ENCODE data around the gene OR52B2.

Gene OR52B2

DNA sequence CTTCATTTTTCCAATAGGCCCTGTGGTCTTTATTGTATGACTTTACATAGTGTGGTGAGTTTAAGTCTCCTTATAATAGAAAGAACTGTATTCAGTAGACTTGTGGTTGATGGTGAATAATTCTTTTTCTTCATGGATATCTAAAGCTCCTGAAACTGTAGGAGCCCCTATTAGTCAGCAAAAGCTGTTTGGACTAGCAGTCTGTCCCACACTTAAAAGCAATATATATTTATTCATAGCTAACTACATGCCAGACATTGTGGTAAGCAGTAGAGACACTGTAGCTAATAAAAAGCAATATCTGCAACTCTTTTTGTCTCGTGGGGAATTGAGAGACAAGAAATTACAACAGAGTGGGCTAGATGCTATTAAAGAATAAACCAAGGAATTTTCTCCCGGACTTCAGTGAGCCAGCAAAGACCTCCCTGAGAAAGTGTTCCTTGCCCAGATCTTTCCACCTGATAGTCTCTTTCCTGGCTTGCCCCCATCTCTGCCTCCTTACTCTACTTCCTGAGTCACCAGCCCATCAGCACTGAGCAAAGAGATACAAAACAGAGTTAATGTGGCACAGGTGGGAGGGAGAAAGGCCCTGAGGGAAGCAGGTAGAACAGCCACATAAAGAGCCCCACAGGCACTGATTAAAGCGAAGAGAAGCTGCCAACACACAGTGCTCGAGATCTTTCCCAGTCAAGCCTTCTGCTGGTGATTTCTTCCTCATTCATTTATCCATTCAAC, 27.5 kb upstream of the OR52B2 start:
- Histone ChIP-seq H3F3A (ENCODE audit: control insufficient read depth, insufficient read depth) (no peaks in the 10 kb centered on the region), H3K4me3 (ENCODE audit: low read length) (no peak overlapping the region), H3K27ac (ENCODE audit: low read depth, low read length) (no peak overlapping the region), H4K20me1 (ENCODE audit: control insufficient read depth, insufficient read depth, low read depth, low read length) (no peaks in the 10 kb centered on the region), H3K9me3 (ENCODE audit: control insufficient read depth, insufficient read depth, low read length) (no peaks in the 10 kb centered on the region), H3K4me2 (ENCODE audit: low read length) (no peak overlapping the region), H3K4me1 (ENCODE audit: control insufficient read depth, low read length) (no peaks in the 10 kb centered on the region), H3K27me3 (ENCODE audit: control insufficient read depth, low read length) (peaks cover 16% of the 10 kb centered on the region), H3K36me3 (ENCODE audit: control insufficient read depth, low read length) (no peaks in the 10 kb centered on the region), H3K9me2 (replicated peaks; ENCODE audit: control insufficient read depth, low read length) (no peaks in the 10 kb centered on the region), H3K79me2 (ENCODE audit: control insufficient read depth, low read length) (no peaks in the 10 kb centered on the region)
- TF ChIP-seq EZH2phosphoT487 (IDR thresholded peaks at IDR 0.05; ENCODE audit: borderline replicate concordance, low read length) = no peak
- TF ChIP-seq, protein P1, sequence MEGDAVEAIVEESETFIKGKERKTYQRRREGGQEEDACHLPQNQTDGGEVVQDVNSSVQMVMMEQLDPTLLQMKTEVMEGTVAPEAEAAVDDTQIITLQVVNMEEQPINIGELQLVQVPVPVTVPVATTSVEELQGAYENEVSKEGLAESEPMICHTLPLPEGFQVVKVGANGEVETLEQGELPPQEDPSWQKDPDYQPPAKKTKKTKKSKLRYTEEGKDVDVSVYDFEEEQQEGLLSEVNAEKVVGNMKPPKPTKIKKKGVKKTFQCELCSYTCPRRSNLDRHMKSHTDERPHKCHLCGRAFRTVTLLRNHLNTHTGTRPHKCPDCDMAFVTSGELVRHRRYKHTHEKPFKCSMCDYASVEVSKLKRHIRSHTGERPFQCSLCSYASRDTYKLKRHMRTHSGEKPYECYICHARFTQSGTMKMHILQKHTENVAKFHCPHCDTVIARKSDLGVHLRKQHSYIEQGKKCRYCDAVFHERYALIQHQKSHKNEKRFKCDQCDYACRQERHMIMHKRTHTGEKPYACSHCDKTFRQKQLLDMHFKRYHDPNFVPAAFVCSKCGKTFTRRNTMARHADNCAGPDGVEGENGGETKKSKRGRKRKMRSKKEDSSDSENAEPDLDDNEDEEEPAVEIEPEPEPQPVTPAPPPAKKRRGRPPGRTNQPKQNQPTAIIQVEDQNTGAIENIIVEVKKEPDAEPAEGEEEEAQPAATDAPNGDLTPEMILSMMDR (IDR thresholded peaks at IDR 0.05; ENCODE audit: low read depth, low read length, poor library complexity, severe bottlenecking) = no peak

DNA sequence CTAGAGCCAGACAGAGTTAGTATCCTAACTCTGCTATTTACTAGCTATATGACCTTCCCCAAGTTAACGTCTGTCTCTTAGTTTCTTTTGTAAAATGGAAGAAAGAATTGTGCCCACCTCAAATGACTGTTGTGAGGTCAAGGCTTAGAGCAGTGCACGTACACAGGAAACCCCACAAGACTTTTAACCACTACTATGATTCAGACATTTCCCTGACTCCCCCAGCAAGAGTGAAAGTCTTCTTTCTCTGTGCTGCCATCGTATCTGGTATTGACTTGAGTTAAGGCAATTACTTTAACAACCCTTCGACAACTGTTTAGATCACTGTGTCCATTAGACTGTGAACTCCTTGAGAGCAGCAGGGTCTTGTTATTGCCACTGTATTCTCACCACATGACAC, 26.3 kb upstream of the OR52B2 start:
- no peak overlapping the region for H3K27ac ChIP-seq (ENCODE audit: low read depth, low read length)
- H3K79me2 ChIP-seq (ENCODE audit: control insufficient read depth, low read length) = no peaks in the 10 kb centered on the region
- no peaks in the 10 kb centered on the region for H3K9me2 ChIP-seq (replicated peaks; ENCODE audit: control insufficient read depth, low read length)
- H3F3A ChIP-seq (ENCODE audit: control insufficient read depth, insufficient read depth) = no peaks in the 10 kb centered on the region
- H3K27me3 ChIP-seq (ENCODE audit: control insufficient read depth, low read length) = peaks cover 16% of the 10 kb centered on the region
- no peaks in the 10 kb centered on the region for H4K20me1 ChIP-seq (ENCODE audit: control insufficient read depth, insufficient read depth, low read depth, low read length)
- H3K9me3 ChIP-seq (ENCODE audit: control insufficient read depth, insufficient read depth, low read length) = no peaks in the 10 kb centered on the region
- no peak overlapping the region for H3K4me3 ChIP-seq (ENCODE audit: low read length)
- no peak overlapping the region for H3K4me2 ChIP-seq (ENCODE audit: low read length)
- no peaks in the 10 kb centered on the region for H3K4me1 ChIP-seq (ENCODE audit: control insufficient read depth, low read length)
- TF ChIP-seq, protein P1 (IDR thresholded peaks at IDR 0.05; ENCODE audit: low read depth, low read length, poor library complexity, severe bottlenecking) = no peak
- no peak for TF ChIP-seq EZH2phosphoT487 (IDR thresholded peaks at IDR 0.05; ENCODE audit: borderline replicate concordance, low read length)
- no peaks in the 10 kb centered on the region for H3K36me3 ChIP-seq (ENCODE audit: control insufficient read depth, low read length)

DNA sequence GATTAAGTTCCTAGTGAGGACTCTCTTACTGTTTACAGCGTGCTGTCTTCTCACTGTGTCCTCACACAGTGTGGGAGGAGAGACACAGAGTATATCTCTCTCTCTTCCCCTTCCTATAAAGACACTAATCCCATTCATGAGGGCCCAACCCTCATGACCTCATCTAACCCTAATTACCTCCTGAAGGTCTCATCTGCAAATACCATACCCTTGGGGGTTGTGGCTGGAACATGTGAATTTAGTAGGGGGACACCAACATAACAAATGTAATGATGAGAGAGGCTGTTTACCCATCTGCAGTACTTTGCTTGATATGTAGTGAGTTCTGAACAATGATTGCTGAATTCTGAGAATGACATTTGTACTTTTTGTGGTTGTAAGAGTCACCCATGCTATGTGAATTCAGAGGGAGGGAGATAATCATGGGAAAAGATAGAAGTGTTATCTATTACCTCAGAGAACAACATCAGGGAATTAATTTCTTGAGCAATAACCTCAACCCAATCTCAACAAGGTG, 24.0 kb upstream of the OR52B2 start:
- Histone ChIP-seq H3K4me3 (ENCODE audit: low read length) (no peak overlapping the region), H3K79me2 (ENCODE audit: control insufficient read depth, low read length) (no peaks in the 10 kb centered on the region), H3K9me3 (ENCODE audit: control insufficient read depth, insufficient read depth, low read length) (no peaks in the 10 kb centered on the region), H3K27me3 (ENCODE audit: control insufficient read depth, low read length) (peaks cover 16% of the 10 kb centered on the region), H3F3A (ENCODE audit: control insufficient read depth, insufficient read depth) (no peaks in the 10 kb centered on the region), H4K20me1 (ENCODE audit: control insufficient read depth, insufficient read depth, low read depth, low read length) (no peaks in the 10 kb centered on the region), H3K36me3 (ENCODE audit: control insufficient read depth, low read length) (no peaks in the 10 kb centered on the region), H3K4me1 (ENCODE audit: control insufficient read depth, low read length) (no peaks in the 10 kb centered on the region), H3K27ac (ENCODE audit: low read depth, low read length) (no peak overlapping the region), H3K9me2 (replicated peaks; ENCODE audit: control insufficient read depth, low read length) (no peaks in the 10 kb centered on the region), H3K4me2 (ENCODE audit: low read length) (no peak overlapping the region)
- TF ChIP-seq, protein P1 (IDR thresholded peaks at IDR 0.05; ENCODE audit: low read depth, low read length, poor library complexity, severe bottlenecking) = no peak
- TF ChIP-seq EZH2phosphoT487 (IDR thresholded peaks at IDR 0.05; ENCODE audit: borderline replicate concordance, low read length) = no peak
